MM.1S (cell line): ENCODE data around the gene CNGB1.

ENCODE experiments used
- EZH2 ChIP-seq: fragments of 300-600 bp; sonication (generic); optimal IDR thresholded peaks from 2 replicates; pipeline ENCODE3; 2017; ENCODE audit warnings: low read depth, mild to moderate bottlenecking, antibody characterized with exemption, low read length, mixed read lengths
- TF ChIP-seq, protein P1 (sequence below): fragments of 300-600 bp; sonication (generic); IDR thresholded peaks from 2 replicates; pipeline ENCODE4 v1.5.1; 2016; ENCODE audit warnings: antibody characterized with exemption, low read length, mixed read lengths

DNA sequence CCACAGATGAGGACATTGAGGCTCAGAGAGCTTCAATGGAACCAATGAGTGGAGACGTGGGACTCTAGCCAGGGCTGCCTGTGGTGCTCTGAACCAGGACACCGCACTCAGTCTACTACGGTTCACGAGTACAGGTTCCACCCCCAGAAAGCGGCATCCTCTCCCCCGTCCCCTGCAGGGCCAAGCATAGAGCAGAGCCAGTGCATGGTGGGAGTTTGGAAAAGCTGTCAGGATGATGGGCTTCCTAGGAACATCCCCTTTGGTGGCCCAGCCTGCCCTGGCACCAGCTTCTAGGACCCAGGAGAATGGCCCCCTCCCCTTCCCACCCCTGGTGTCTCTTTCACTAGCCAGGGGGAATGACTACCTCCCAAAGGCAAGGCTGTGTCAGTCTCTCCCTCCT lies 21.2 kb upstream of the CNGB1 start:
- TF ChIP-seq, protein P1, sequence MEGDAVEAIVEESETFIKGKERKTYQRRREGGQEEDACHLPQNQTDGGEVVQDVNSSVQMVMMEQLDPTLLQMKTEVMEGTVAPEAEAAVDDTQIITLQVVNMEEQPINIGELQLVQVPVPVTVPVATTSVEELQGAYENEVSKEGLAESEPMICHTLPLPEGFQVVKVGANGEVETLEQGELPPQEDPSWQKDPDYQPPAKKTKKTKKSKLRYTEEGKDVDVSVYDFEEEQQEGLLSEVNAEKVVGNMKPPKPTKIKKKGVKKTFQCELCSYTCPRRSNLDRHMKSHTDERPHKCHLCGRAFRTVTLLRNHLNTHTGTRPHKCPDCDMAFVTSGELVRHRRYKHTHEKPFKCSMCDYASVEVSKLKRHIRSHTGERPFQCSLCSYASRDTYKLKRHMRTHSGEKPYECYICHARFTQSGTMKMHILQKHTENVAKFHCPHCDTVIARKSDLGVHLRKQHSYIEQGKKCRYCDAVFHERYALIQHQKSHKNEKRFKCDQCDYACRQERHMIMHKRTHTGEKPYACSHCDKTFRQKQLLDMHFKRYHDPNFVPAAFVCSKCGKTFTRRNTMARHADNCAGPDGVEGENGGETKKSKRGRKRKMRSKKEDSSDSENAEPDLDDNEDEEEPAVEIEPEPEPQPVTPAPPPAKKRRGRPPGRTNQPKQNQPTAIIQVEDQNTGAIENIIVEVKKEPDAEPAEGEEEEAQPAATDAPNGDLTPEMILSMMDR: no peak
- no peak for TF ChIP-seq EZH2
